ENCODE data around the gene MGAT3.

The MGAT3 gene

DNA sequence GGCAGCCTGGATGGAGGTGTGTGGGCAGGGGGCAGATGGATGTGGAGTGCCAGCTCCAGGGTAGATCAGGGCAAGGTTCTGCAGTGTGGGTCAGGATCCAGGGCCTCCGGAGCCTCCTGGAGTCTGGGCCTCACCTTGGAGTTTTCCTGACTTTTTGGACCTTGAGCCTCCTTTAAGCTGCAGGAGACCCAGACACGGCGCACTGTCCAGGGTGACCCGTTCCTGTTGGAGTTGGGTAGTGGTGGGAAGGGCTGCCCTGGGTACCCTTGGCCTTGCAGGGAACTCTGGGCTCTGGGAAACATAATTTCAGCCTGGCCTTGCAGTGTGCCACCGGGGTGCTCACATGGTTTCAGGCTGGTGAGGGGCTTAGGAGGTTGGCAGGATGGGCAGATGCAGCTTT lies 17.0 kb downstream of the MGAT3 start:
- no peak for DNase-seq

DNA sequence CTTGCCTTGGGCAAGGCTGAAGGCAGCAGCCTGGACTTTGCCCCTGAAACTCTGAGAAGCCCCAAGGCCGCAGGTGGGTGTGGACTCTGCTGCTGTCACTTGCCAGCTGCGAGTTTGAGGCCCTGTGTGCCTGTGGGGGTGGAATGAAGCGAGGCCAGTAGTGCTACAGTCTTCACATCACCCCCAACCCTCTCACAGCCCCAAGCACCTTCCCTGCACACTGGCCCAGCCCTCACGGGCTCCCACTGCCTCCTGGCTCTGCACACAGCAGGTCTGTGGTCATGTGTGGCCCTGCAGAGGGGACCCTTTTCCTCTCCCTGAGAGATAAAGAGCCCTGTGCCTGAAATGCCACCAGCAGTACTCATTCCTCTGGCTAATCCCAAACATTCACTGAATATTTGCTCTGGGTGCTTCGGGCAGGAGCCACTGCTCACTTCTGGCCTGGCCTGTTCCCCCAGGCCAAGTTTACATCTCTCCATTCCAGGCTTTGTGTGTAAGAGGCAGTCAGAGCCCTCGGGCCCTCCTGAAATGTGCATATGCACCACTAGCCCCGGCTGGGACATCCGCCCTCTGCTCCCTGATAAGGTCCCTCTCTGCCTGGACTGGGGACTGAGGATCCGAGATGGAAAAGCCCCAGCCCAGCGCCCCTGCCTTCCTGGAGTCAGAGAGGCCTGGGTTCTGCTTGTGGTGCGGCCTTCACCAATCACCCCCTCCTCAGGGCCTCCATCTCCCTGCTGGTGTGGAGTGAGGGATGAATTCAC lies 17.7 kb downstream of the MGAT3 start:
- no peak for DNase-seq

DNA sequence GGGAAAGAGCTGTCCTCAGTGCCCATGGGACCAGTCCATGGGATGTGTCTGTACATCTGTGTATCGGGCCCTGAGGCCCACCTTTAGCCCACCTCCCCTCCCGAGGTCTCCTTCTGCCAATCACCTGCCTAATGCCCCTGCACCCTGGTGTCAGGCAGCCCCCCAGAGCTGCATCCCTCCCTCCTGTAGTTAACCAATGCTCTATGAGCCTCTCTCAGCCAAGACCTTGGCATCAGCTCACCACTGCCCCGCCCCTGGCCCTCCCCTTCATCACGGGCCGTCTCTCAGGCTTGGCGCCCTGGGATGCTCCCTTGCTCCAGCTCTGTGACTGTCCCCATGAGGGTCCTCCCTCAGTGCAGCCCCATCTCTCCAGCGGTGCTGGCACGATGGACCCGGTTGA lies 18.5 kb downstream of the MGAT3 start:
- no peak for DNase-seq

DNA sequence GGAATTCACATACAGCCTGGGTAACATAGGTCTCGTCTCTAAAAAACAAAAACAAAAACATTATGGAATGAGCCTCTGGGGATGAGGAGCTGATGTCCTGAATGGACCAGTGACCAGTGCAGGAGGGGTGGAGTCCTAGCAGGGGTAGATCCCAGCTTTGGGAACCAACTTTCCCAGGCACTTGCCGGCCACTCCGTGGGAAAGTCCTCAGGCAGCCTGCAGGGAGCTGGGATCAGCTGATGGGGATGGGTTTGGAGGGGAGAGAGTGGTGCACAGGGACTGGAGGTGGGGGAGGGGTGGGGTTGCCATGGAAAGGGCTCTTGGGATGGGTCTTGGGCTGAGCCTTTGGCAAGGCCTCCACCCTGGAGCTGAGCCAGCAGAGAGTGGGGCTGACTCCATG lies 19.1 kb downstream of the MGAT3 start:
- DNase-seq: no peak

DNA sequence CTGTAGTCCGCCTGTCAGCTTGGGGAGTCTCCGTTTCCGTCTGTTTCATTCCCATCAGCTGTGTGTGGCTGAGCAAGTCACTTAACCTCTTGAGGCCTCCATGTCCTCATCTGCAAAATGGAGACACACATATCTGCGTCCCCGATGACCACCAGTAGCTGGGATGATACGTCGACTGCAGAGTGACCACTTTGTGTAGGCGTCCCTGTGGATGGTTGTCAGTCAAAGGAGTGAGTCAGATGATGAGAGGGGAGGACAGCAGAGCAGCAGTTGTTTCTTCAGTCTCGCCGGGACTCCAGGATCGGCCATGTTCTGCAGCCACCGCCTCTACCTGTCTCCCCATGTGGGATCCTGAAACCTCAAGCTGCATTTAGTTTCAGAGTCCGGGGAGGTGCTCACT lies 19.9 kb downstream of the MGAT3 start:
- no peak for DNase-seq

DNA sequence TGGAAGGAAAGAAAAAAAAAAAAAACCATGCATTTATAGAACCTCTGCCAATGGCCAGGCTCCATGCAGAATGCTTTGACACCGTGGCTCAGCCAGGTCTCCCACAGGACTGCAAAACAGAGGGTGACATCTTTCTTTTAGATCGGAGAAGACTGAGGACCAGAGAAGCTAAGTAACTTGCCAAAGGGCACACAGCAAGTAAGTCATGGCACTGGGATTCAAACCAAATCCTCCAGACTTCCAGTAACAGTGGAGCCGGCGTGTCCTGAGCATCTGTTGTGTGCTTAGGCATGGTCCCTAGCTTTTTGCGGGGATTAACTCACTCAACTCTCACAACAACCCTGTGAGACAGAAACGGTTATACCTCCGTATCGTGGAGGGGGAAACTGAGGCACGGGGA lies 20.7 kb downstream of the MGAT3 start:
- DNase-seq: no peak

DNA sequence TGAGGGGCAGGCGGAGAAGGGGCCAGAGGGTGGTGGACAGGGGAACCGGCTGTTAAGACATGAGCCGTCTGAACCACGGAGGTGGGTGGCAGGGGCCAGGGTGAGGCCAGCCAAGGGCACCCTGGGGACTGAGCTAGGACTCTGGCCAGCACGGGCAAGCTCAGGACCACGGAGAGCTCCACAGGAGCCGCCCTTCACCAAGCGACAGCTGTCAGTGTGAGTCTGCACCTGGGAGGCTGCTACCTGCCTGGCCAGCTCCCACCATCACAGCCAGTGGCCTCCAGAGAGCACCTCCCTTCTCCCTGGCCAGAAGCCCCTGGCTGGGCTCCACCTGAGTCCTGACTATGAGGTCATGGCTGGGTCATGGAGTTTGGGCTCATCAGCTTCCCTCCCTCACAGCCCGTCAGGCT lies 21.6 kb downstream of the MGAT3 start:
- DNase-seq: no peak

DNA sequence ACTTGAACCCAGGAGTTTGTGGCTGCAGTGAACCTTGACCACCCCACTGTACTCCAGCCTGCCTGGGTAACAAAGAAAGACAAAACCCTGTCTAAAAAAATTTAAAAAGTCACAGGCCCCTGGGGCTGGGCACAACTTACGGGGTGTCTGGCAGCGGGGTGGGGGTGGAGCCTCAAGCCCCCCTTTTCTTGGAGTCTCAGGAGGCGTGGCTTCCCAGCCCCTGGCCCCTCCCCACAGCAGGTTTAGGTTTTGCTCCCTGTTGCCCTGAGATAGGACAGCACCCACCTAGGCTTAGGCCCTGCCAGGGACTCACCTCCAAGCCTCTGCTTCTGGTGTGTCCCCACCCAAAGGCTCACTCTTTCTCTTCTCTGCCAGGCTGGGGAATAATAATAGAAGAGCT lies 22.4 kb downstream of the MGAT3 start:
- DNase-seq: no peak

DNA sequence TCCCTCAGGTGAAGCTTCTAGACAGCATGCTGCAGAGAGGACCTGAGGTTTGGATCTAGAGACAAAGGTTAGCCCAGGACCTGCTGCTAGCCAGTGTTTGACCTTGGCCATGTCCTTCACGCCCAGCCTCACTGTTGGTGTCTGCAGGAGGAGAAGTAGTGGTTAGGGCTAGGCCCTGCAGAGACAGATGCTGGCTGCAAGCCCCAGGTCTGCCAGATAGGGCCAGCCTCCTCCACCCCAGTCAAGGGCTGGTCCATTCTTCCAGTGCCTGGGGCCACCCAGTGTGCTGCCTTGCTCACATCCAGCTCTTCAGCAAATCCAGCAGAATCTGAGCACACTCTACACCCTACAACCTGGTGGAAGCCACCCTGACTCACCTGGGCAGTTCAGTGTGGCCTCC lies 23.7 kb downstream of the MGAT3 start:
- DNase-seq: no peak

DNA sequence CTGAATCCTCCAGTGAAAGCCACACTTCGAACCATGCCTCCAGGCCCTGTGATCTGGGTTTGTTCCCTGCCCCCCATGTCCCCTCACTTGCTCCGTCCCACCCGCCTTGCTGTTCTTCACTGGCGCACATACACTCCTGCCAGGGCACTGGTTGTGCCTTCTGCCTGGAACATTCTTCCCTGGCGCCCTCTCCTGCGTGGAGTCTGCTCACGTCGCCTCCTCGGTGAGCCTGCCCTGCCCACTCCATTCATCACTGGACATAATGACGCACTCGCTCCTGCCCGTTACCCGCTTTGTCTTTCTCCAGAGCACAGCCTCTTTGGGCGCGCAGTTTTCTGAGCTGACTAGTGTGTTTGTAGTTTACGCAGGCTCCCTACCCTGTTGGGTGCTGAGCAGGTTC lies 24.2 kb downstream of the MGAT3 start:
- DNase-seq: no peak

DNA sequence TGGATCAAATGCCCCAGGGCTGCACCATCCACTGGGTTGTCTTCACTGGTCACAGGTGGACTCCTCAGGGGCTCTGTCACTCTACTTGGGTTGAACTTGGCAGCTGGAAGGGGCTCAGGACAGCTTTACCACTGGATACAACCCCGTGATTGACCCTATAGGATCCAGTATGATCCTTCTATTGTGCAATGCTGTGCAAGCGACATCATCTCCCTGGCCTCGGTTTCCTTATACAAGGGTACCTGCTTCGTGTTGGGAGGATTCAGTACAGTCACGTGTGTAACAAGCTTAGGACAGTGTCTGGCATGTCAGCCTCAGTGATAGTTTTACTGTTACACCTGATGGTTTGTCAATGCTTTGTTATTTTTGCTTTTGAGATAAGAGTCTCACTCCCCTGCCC lies 24.8 kb downstream of the MGAT3 start:
- DNase-seq: no peak

DNA sequence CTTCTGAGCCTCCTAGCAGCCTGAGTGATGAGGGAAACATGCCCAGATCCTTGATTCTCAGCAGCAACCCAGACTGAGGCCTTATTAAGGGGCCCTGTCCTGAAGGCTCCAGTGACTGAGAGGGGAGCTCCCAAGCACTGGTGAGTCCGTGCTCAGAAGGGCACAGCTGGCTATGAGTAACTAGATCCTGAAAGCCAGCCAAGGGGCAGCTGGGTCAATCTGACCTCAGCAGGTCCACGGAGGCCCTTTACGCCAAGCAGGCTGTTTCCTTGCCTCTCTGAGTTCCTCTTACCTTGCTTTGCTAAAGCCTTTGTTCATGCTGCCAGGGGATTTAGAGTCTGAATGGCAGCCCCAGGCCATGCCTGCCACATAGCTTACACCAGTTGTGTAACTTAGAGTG lies 26.0 kb downstream of the MGAT3 start:
- DNase-seq: no peak

DNA sequence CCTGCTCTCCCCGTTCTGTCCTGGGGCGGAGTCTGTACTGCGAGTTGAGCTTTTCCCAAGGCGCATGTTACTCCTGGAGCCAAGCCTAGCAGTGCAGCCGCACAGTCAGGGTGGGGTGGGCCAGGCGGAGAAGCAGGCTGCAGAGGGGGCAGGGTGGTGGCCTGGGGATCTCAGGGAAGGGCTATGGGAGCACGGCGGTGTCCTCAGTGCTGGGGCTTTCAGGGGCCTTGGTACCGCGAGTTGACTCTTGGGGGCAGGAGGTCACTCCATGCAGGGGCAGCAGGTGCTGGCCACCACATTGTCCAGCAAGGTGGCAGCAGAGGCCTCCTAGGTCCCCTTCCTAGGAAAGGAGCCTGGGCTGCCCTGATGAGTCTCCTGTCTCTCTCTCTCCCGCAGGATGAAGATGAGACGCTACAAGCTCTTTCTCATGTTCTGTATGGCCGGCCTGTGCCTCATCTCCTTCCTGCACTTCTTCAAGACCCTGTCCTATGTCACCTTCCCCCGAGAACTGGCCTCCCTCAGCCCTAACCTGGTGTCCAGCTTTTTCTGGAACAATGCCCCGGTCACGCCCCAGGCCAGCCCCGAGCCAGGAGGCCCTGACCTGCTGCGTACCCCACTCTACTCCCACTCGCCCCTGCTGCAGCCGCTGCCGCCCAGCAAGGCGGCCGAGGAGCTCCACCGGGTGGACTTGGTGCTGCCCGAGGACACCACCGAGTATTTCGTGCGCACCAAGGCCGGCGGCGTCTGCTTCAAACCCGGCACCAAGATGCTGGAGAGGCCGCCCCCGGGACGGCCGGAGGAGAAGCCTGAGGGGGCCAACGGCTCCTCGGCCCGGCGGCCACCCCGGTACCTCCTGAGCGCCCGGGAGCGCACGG lies 30.4 kb downstream of the MGAT3 start:
- DNase-seq: no peak

DNA sequence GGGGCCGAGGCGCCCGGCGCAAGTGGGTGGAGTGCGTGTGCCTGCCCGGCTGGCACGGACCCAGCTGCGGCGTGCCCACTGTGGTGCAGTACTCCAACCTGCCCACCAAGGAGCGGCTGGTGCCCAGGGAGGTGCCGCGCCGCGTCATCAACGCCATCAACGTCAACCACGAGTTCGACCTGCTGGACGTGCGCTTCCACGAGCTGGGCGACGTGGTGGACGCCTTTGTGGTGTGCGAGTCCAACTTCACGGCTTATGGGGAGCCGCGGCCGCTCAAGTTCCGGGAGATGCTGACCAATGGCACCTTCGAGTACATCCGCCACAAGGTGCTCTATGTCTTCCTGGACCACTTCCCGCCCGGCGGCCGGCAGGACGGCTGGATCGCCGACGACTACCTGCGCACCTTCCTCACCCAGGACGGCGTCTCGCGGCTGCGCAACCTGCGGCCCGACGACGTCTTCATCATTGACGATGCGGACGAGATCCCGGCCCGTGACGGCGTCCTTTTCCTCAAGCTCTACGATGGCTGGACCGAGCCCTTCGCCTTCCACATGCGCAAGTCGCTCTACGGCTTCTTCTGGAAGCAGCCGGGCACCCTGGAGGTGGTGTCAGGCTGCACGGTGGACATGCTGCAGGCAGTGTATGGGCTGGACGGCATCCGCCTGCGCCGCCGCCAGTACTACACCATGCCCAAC lies 31.2 kb downstream of the MGAT3 start:
- no peak for DNase-seq

DNA sequence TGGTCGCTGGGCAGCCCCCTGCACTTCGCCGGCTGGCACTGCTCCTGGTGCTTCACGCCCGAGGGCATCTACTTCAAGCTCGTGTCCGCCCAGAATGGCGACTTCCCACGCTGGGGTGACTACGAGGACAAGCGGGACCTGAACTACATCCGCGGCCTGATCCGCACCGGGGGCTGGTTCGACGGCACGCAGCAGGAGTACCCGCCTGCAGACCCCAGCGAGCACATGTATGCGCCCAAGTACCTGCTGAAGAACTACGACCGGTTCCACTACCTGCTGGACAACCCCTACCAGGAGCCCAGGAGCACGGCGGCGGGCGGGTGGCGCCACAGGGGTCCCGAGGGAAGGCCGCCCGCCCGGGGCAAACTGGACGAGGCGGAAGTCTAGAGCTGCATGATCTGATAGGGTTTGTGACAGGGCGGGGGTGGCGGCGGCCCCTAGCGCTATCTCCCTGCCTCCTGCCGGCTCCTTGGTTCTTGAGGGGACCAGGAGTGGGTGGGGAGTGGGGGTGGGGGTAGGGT lies 31.8 kb downstream of the MGAT3 start:
- no peak for DNase-seq

DNA sequence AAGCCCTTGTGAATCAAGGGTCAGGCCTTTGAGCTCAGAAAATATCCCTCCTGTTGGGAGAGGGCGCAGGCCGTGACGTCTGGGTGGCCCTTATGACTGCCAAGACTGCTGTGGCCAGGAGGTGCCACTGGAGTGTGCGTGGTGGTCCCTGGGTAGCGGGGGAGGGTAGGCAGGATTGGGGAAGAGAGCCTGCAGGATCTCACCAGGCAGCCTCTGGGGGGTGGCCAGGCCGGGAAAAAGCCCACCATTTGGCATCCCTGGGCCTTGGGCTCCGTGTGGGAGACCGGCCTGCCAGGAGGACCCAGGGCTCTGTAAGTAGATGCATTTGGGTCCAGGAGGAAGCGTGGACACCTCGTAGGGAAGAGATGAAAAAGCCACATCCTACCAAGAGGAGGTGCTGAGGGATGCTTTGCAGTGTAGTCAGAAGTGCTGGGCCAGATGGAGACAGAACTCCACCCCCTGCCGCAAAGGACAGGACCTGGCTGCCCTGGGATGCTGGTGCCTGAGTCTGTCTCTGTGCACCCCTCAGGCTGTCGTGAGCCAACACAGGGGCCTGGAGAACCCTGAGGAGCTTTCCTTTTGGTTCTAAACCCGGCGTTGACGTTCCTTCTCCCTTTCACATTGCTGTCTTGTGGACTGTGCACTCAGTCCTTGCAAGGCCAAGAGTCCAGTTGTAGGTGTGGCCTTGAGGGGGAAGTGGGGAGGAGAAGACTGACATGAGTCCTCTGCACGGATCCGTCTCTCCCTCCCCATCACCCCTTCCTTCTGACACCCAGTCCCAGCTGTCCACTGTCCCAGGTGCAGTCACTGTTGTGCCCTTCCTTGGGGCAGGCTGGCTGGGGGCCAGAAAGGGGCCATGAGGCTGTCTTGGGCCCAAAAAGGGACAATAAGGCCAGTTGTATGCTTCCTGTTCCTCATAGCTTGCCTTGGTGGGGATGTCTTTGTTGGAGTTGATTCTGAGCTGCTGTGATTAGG lies 32.6 kb downstream of the MGAT3 start:
- no peak for DNase-seq

DNA sequence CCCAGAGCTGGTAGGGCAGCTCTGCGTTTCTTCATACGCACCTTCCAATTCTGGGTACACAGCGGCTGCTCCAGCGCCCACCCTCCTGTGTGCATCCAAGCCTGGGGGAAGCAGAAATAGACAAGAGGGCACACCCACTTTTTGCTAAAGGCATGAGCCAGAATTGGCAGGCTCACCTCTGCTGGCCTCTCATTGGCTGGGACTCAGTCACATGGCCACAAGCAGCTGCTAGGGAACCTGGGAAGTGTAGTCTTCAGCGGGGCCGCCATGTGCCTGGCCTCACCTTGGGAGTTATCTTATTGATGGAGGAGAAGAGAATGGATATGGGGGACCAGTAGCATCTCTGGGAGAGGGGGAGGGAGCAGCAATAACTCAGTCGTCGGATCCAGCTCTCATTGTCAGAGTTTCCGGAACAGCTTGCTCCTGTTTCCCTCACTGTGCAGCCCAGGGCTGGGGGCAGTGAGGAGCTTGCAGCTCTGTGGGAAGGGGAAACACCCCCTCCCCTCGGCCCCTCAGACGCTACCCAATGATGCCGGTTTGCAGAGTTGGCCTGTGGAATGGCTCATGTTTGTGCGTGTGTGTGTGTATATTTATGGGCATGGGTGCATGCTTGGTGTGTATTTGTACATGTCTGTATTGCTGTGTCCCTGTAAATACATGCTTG lies 33.5 kb downstream of the MGAT3 start:
- peak; percentile 80 for DNase-seq

DNA sequence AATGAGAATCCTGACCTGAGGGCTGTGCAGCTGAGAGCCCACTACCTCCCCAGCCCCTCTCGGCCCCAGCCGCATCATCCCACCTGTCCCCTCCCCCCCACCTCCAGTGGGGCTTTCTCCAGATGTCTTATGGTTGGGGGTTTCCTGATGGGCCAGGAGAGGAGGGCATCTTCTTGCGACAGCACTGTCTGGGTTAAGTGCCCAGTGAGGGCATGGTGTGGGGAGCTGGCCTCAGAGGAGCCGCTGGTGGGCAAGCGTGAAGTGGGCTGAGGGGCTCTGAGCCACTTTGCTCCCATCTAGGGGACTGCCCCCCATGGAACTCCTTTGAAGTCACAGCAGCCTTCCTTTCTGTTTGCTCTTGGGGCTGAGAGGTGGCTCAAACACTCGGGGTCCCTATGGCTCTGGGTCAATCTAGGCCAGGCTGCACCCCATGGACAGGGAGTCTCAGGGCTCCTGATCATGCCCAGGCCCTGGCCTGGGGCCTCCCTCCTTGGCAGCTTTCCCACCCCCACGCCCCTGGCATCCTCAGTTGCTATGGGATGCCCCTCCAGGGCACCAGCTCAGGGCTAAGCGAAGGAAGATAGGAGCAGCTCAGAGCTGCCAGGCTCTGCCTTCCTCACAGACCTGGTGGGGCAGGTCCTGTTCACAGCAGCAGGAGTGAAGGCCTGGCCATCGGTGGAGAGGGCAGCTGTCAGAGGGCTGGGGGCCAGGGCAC lies 34.3 kb downstream of the MGAT3 start:
- DNase-seq: no peak

DNA sequence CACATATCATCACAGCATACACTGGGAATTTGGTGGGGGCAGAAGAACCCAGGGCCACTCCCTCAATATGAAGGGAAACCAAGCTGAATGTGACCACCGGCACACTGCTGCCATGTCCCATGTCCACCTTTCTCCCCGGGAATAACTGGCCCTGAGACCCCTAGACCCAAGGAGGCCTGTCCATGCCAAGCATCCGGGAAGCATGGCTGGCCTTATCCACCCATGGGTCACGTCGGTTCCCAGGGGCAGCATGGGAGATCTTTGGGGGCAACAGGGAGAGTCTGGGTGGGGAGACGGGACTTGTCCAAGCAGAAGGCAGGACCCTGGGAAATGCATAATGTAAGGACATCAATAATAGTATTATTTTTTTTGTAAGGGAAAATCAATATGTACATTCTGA lies 34.9 kb downstream of the MGAT3 start:
- DNase-seq: no peak

DNA sequence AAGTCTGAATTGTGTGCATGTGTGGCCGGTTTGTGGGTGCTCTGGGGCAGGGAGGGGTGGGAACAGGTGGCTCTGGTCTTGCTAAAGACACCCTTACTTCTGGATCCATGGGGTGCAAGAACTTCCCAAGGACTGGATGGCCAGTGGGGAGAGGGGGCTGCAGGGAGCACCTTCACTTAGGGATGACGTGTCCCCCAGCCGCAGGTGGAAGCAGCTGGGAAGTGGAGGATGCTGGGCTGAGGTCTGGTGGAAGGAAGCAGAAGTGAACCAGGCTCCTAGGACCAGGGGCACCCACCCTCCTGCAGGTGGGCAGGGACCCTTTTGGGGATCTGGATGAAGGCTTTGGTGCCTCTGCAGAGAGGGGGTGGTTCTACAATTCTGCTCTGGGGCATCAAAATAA lies 35.4 kb downstream of the MGAT3 start:
- no peak for DNase-seq

DNA sequence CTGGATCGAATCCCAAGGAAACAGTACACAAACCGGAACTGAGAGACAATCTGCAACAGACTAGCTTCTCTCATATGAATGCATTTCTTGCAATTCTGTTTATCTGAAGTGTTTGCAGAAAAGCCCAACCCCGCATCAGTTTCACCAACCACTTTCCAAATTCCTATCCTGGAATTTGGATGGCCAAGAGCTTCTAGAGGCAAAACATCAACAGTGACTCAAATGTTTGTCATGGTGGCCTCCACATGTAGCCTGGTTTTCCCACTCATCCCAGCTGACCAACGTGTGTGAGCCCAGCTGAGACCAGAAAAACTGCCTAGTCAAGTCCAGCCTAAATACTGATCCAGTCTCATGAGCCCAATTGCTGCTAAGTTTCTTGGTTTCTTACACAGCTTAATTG lies 36.9 kb downstream of the MGAT3 start:
- DNase-seq: no peak
